DOHH2 (cell line): ENCODE data around the gene SLC26A6.

Source experiments
- H3F3A ChIP-seq: fragments of 200-600 bp; sonication (generic), shearing (Covaris generic); 2 replicates; pipeline ENCODE4 v1.6.0; 2016; ENCODE audit warnings: antibody characterized with exemption, mild to moderate bottlenecking; ENCODE audit not compliant: control insufficient read depth, insufficient read depth
- H3K27ac ChIP-seq: fragments of 200-600 bp; sonication (generic); 2 replicates; pipeline ENCODE4 v1.5.1; 2014; ENCODE audit warnings: low read depth, mild to moderate bottlenecking, low read length, moderate library complexity
- H3K27me3 ChIP-seq: fragments of 200-600 bp; sonication (generic); 2 replicates; pipeline ENCODE4 v1.6.1; 2014; ENCODE audit warnings: mild to moderate bottlenecking, low read length, mixed read lengths; ENCODE audit not compliant: control insufficient read depth
- H3K36me3 ChIP-seq: fragments of 200-600 bp; sonication (generic); 2 replicates; pipeline ENCODE4 v1.6.1; 2014; ENCODE audit warnings: mild to moderate bottlenecking, low read length, moderate library complexity, mixed read lengths; ENCODE audit not compliant: control insufficient read depth
- H3K4me1 ChIP-seq: fragments of 200-600 bp; sonication (generic); 2 replicates; pipeline ENCODE4 v1.6.1; 2014; ENCODE audit warnings: mild to moderate bottlenecking, low read length, mixed read lengths; ENCODE audit not compliant: control insufficient read depth
- H3K4me2 ChIP-seq: fragments of 200-600 bp; sonication (generic); 2 replicates; pipeline ENCODE4 v1.6.0; 2014; ENCODE audit warnings: mild to moderate bottlenecking, low read length, moderate library complexity
- H3K4me3 ChIP-seq: fragments of 200-600 bp; sonication (generic); 2 replicates; pipeline ENCODE4 v1.5.1; 2014; ENCODE audit warnings: mild to moderate bottlenecking, low read length, mixed read lengths
- H3K79me2 ChIP-seq: fragments of 200-600 bp; sonication (generic); 2 replicates; pipeline ENCODE4 v1.6.1; 2014; ENCODE audit warnings: mild to moderate bottlenecking, low read length, mixed read lengths; ENCODE audit not compliant: control insufficient read depth
- H3K9me2 ChIP-seq: fragments of 200-600 bp; sonication (generic); replicated peaks from 2 replicates; pipeline ENCODE4 v1.6.1; 2014; ENCODE audit warnings: mild to moderate bottlenecking, low read length, mixed read lengths; ENCODE audit not compliant: control insufficient read depth
- H3K9me3 ChIP-seq: fragments of 200-600 bp; sonication (generic); 2 replicates; pipeline ENCODE4 v1.6.1; 2014; ENCODE audit warnings: antibody characterized with exemption, low read length, mixed read lengths; ENCODE audit not compliant: control insufficient read depth, insufficient read depth
- H4K20me1 ChIP-seq: fragments of 200-600 bp; sonication (generic); 2 replicates; pipeline ENCODE4 v1.6.0; 2014; ENCODE audit warnings: low read depth, mild to moderate bottlenecking, antibody characterized with exemption, low read length, moderate library complexity; ENCODE audit not compliant: control insufficient read depth, insufficient read depth
- CTCF ChIP-seq: fragments of 200-600 bp; sonication (generic); IDR thresholded peaks from one replicate; pipeline ENCODE4 v1.5.1; 2014; ENCODE audit warnings: antibody characterized with exemption, mild to moderate bottlenecking, low read depth, low read length; ENCODE audit not compliant: poor library complexity, severe bottlenecking
- EZH2phosphoT487 ChIP-seq: fragments of 200-600 bp; sonication (generic); IDR thresholded peaks from 2 replicates; pipeline ENCODE4 v1.6.1; 2017; ENCODE audit warnings: borderline replicate concordance, mild to moderate bottlenecking, antibody characterized with exemption, low read length, moderate library complexity, mixed read lengths

The SLC26A6 gene

GRCh38 chr3:48630407-48630806 lies 4.9 kb downstream of the SLC26A6 start:
- Histone ChIP-seq H3K27ac (no peak overlapping the region), H3K27me3 (no peaks in the 10 kb centered on the region), H3K9me2 (no peaks in the 10 kb centered on the region), H3K36me3 (peaks cover 27% of the 10 kb centered on the region), H3K4me1 (peaks cover 7% of the 10 kb centered on the region), H4K20me1 (no peaks in the 10 kb centered on the region), H3K4me2 (no peak overlapping the region), H3K9me3 (no peaks in the 10 kb centered on the region), H3F3A (no peaks in the 10 kb centered on the region), H3K4me3 (no peak overlapping the region), H3K79me2 (no peaks in the 10 kb centered on the region)
- no peak for TF ChIP-seq EZH2phosphoT487
- no peak for TF ChIP-seq CTCF

GRCh38 chr3:48629894-48630293 lies 5.4 kb downstream of the SLC26A6 start:
- Histone ChIP-seq H3F3A (no peaks in the 10 kb centered on the region), H3K9me3 (no peaks in the 10 kb centered on the region), H3K4me1 (peaks cover 7% of the 10 kb centered on the region), H3K4me2 (no peak overlapping the region), H3K4me3 (no peak overlapping the region), H3K27ac (no peak overlapping the region), H4K20me1 (no peaks in the 10 kb centered on the region), H3K9me2 (no peaks in the 10 kb centered on the region), H3K27me3 (no peaks in the 10 kb centered on the region), H3K36me3 (peaks cover 27% of the 10 kb centered on the region), H3K79me2 (no peaks in the 10 kb centered on the region)
- no peak for TF ChIP-seq EZH2phosphoT487
- no peak for TF ChIP-seq CTCF

GRCh38 chr3:48628277-48629017 lies 6.8 kb downstream of the SLC26A6 start:
- H3K27me3 ChIP-seq = no peaks in the 10 kb centered on the region
- H4K20me1 ChIP-seq = no peaks in the 10 kb centered on the region
- TF ChIP-seq EZH2phosphoT487 = no peak
- TF ChIP-seq CTCF = no peak
- no peak overlapping the region for H3K4me3 ChIP-seq
- no peaks in the 10 kb centered on the region for H3K79me2 ChIP-seq
- peaks cover 7% of the 10 kb centered on the region for H3K4me1 ChIP-seq
- no peak overlapping the region for H3K27ac ChIP-seq
- peaks cover 27% of the 10 kb centered on the region for H3K36me3 ChIP-seq
- H3K4me2 ChIP-seq = no peak overlapping the region
- no peaks in the 10 kb centered on the region for H3K9me3 ChIP-seq
- no peaks in the 10 kb centered on the region for H3K9me2 ChIP-seq
- no peaks in the 10 kb centered on the region for H3F3A ChIP-seq
